Measurements from ENCODE around the gene DLG2.

Gene DLG2

DNA sequence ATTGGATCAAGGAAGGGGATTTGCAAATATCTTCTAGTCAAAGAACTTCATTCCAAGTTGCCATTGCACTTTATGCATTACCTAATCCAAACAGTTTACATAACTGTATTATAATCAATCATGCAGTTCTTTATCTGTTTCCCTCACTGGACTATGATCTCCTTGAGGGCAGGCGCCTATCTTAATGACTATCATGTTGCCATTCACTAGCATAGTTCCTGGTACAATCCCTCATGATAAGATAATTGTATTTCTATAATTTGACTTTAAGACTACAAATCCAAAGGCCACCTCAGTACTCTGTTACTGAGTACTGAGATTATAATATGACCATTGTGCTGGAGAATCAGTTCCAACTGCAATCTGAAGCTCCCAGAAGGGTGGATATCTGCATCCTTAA, 2062.3 kb downstream of the DLG2 start:
- TF ChIP-seq, protein P1, sequence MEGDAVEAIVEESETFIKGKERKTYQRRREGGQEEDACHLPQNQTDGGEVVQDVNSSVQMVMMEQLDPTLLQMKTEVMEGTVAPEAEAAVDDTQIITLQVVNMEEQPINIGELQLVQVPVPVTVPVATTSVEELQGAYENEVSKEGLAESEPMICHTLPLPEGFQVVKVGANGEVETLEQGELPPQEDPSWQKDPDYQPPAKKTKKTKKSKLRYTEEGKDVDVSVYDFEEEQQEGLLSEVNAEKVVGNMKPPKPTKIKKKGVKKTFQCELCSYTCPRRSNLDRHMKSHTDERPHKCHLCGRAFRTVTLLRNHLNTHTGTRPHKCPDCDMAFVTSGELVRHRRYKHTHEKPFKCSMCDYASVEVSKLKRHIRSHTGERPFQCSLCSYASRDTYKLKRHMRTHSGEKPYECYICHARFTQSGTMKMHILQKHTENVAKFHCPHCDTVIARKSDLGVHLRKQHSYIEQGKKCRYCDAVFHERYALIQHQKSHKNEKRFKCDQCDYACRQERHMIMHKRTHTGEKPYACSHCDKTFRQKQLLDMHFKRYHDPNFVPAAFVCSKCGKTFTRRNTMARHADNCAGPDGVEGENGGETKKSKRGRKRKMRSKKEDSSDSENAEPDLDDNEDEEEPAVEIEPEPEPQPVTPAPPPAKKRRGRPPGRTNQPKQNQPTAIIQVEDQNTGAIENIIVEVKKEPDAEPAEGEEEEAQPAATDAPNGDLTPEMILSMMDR (IDR thresholded peaks at IDR 0.05; ENCODE audit: low read depth, low read length): no peak
- no peak overlapping the region for H3K4me3 ChIP-seq (replicated peaks in 1 of 2; ENCODE audit: low read depth in 2 of 2, low read length in 2 of 2)
- no peak for DNase-seq (ENCODE audit: low read depth in 2 of 2)

DNA sequence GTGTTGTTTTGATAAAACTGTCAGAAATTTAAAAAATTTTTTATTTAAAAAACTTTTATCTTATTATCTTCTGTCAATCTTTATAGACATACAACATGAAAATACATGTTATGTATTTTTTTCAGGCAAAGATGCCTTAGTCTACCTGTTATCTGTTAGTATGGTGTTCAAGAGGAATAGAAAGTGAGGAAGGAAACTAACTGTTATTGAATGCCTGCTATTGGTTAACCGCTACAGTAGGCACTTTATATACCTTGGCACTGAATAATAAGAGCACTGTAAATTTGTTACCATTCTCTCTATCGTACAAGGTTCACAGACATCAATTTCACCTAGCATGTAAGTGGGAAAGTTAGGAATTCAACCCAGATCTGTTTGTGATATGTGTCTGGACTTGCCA, 2068.9 kb downstream of the DLG2 start:
- DNase-seq (ENCODE audit: low read depth in 2 of 2): no peak
- no peak overlapping the region for H3K4me3 ChIP-seq (replicated peaks in 1 of 2; ENCODE audit: low read depth in 2 of 2, low read length in 2 of 2)
- TF ChIP-seq, protein P1 (IDR thresholded peaks at IDR 0.05; ENCODE audit: low read depth, low read length): no peak

DNA sequence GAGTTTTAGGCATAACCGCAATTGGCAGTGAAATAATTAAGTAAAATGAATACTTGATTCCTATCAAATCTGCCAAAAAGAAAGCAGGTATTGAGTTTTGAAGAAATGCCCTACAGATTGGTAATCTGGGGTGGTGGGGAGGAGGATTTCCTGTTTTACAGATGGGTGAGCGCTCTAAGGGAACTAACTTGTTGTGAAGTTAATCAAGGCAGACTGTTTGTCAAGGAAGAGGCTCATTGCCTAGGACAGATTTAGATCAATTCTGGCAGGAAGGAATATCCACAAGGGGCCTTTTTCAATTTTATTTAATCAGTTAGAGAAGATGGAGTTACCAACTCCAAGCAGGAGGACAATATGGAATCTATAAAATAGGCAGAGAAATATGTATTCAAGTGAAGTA, 2069.5 kb downstream of the DLG2 start:
- TF ChIP-seq, protein P1 (IDR thresholded peaks at IDR 0.05; ENCODE audit: low read depth, low read length): no peak
- no peak for DNase-seq (ENCODE audit: low read depth in 2 of 2)
- H3K4me3 ChIP-seq (replicated peaks in 1 of 2; ENCODE audit: low read depth in 2 of 2, low read length in 2 of 2): no peak overlapping the region

DNA sequence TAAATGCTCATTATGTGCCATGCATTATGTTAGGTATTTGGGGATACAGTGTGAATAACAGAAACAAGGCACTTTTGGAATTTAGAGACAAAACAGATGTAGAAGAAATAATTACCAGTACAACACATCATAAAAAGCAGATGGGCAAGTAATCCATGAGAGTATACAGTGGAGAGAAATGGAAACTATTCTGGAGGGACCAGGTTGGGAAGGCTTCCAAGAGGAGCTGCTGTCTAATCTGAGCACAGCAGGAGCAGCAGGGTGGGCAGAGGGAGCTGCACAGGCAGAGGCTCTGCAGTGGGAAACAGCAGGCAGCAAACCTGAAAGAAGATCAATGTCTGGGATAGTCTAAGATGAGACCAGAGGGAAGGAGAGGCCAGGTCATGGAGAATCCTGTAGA, 2072.3 kb downstream of the DLG2 start:
- no peak for DNase-seq (ENCODE audit: low read depth in 2 of 2)
- TF ChIP-seq, protein P1 (IDR thresholded peaks at IDR 0.05; ENCODE audit: low read depth, low read length): no peak
- H3K4me3 ChIP-seq (replicated peaks in 1 of 2; ENCODE audit: low read depth in 2 of 2, low read length in 2 of 2): no peak overlapping the region

DNA sequence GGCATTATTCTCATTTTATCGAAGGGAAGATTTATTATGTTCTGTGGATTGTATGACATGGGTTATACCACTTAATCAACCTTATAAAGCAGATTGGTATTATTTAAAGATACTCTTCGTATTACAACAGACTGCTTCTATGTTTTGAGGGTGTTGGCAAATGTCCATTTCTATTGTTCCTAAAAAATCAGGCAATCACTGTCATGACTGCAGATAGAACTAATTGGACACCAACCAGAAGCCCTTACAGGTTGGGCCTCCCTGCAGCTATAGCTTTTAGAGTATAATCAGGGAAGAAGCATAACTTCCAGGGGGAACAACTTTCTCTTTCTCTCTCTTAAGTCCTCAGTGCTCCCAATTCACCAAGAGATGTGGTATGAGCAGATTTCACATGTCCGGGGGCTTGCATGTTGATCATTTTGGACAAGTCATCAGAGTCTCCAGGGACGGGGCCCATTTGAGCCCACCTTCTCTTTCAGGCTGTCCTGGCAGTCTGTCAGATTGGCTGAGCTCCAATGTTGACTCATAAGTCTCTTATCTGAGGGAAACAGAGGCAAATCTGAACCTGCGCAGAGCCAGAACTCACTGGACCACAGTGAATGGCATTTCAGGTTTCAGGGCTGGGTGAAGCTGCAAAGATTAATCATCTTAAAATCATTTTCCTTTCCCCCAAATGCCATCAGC, 2077.0 kb downstream of the DLG2 start:
- no peak overlapping the region for H3K4me3 ChIP-seq (replicated peaks in 1 of 2; ENCODE audit: low read depth in 2 of 2, low read length in 2 of 2)
- TF ChIP-seq, protein P1 (IDR thresholded peaks at IDR 0.05; ENCODE audit: low read depth, low read length): no peak
- no peak for DNase-seq (ENCODE audit: low read depth in 2 of 2)

DNA sequence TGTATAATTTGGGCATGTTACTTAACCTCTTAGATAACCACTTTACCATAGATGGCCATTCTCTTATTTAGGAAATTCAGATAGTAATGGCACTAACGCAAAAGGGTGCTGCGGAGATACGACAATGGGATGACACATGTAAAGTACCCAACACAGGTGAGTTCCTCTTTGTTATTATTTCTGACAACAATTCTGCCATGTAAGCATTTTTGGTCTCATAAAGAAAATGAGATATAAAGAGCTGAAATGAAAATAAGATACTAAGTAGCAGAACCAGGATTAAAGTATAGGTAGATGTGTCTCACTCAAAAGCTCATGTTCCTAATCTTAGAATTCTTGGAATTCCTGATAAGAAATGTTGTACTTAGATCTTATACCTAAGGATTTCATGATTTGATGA, 2080.8 kb downstream of the DLG2 start:
- TF ChIP-seq, protein P1 (IDR thresholded peaks at IDR 0.05; ENCODE audit: low read depth, low read length): no peak

More for the DNA sequence above, 2080.8 kb downstream of the DLG2 start:
- no peak for DNase-seq (ENCODE audit: low read depth in 2 of 2)
- H3K4me3 ChIP-seq (replicated peaks in 1 of 2; ENCODE audit: low read depth in 2 of 2, low read length in 2 of 2): no peak overlapping the region
